Esophagus muscularis mucosa (tissue), 4 donors: ENCODE data around the gene RHPN2. TPM values are rescaled to one million over a fixed set of nuclear protein-coding genes. Genes with fewer than 3 reads are reported as not detected.

Experiments used
- DNase-seq: peaks from one replicate; pipeline ENCODE4 v3.0.0-alpha.2; 2017; ENCODE audit errors: extremely low spot score
- H3K27ac ChIP-seq, 4 donors: fragments of 200-600 bp; sonication (generic); replicated peaks in 1 of 4; 1 replicate in 3 of 4; 2 replicates in 1 of 4; pipeline ENCODE4 v1.5.1; 2016 to 2019; ENCODE audit warnings: mild to moderate bottlenecking in 1 of 4
- H3K27me3 ChIP-seq, 4 donors: fragments of 200-600 bp; sonication (generic); one replicate each; pipeline versions ENCODE4 v1.5.1 to v1.6.0; 2016 to 2019
- H3K36me3 ChIP-seq, 4 donors: fragments of 200-600 bp; sonication (generic); one replicate each; pipeline ENCODE4 v1.5.1; 2016 to 2019
- H3K4me1 ChIP-seq, 4 donors: fragments of 200-600 bp; sonication (generic); one replicate each; pipeline ENCODE4 v1.5.1; 2016 to 2019
- H3K4me3 ChIP-seq, 4 donors: fragments of 200-600 bp; sonication (generic); 1 replicate in 2 of 4; 2 replicates in 2 of 4; pipeline ENCODE4 v1.5.1; 2016 to 2019; ENCODE audit warnings: mild to moderate bottlenecking in 4 of 4, moderate library complexity in 1 of 4
- H3K9me3 ChIP-seq, 4 donors: fragments of 200-600 bp; sonication (generic); 1 replicate in 3 of 4; 2 replicates in 1 of 4; pipeline ENCODE4 v1.5.1; 2016 to 2019
- EP300 ChIP-seq: sonication (generic); formaldehyde crosslinking; IDR thresholded peaks from one replicate; pipeline ENCODE4 v1.6.1; 2017; ENCODE audit warnings: antibody characterized with exemption
- POLR2A ChIP-seq: fragments of 450-650 bp; IDR thresholded peaks from one replicate; pipeline ENCODE4 v1.6.1; 2017; ENCODE audit warnings: antibody characterized with exemption, moderate library complexity, mild to moderate bottlenecking, low read depth
- POLR2AphosphoS5 ChIP-seq, 2 donors: sonication (generic); formaldehyde crosslinking; IDR thresholded peaks; one replicate each; pipeline ENCODE4 v1.6.1; 2017; ENCODE audit warnings: antibody characterized with exemption in 2 of 2
- WGBS: methylation state at CpG from one replicate; pipeline ENCODE4 v1.1.5; 2018; 5-methylcytosine and 5-hydroxymethylcytosine counted together
- intact Hi-C: fragments of 100-400 bp; cut with DNase I; formaldehyde crosslinking; loops from one replicate; pipeline ENCODE4 v1.15.1; 2023
- total RNA-seq, 4 donors: library from RNA; depleted of rRNA; stranded (reverse); fragments of >200 nt; gene quantifications; one replicate each; pipeline versions ENCODE4 v1.1.0 to v1.2.1, GENCODE V29; 2016
- TF ChIP-seq, protein P1 (sequence below), 3 experiments: fragments of 200-600 bp in 2 of 3; fragments of 450-650 bp in 1 of 3; sonication (generic) in 2 of 3; IDR thresholded peaks; one replicate each; pipeline ENCODE4 v1.5.1; 2017 to 2019; ENCODE audit warnings: antibody characterized with exemption in 3 of 3, mild to moderate bottlenecking in 2 of 3, moderate library complexity in 1 of 3

Gene RHPN2
- total RNA-seq, result 1 to 10 TPM in 2 of 4 donors, under 1 TPM in 2; 0.75 to 3.7 (median 1.5) TPM

DNA sequence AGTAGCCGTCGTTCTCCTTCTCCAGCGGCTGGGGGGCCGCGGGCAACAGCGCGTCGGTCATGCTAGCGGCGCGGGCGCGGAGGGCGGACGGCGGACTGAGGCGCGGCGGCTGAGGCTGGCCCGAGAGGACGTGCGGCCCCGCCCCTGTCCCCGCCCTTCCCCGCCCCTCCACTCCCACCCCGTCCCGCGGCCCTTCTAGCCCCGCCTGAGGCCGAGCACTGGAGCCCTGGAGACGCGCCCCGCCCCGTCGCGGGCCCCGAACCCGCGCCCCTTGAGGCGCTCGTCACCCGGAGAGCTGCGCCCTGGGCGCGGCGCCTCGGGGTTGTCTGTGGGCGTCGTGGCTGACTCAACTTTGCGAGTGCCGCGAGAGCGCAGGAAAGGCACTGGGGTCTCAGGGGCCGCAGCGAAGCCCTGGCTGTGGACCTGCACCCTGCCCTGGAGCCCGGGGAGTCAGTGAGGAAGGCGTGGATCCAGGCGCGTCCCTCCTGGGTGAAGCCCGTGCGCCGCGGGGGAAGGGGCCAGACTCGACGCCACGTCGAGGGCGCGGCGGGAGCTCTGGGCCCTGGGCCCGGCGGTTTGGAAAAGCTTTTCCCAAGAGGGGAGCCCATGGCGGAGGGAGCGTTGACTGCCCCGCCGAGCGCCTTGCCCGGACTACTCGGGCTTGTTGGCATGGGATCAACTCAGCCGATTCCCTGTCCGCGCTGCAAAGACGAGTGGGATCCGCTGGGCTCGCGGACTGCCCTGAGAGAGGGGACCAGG lies at the start of gene RHPN2:
Gene RHPN2, minus strand, starts transcription at position 97 of the 759 bp plus-strand sequence. Its CDS starts 36 bp downstream, at position 61.
- H3K27me3 ChIP-seq, result peaks cover 0 to 68% (median 11%) of the 10 kb centered on the region in 4 donors
- intact Hi-C loops, result no loop called here
- 15% methylated on average over 23 of the region's 86 CpGs for WGBS
- no peaks in the 10 kb centered on the region for H3K9me3 ChIP-seq
- peak within 1 kb of the TSS; percentile 58 to 72 (median 63) for H3K4me3 ChIP-seq
- no peak for DNase-seq
- H3K27ac ChIP-seq, result no peak within 1 kb of the TSS
- H3K4me1 ChIP-seq, result peaks cover 5 to 26% (median 23%) of the 10 kb centered on the region in 4 donors
- TF ChIP-seq POLR2AphosphoS5 (IDR thresholded peaks at IDR 0.05) (no peak), EP300 (no peak), POLR2A (no peak)
- TF ChIP-seq, protein P1, sequence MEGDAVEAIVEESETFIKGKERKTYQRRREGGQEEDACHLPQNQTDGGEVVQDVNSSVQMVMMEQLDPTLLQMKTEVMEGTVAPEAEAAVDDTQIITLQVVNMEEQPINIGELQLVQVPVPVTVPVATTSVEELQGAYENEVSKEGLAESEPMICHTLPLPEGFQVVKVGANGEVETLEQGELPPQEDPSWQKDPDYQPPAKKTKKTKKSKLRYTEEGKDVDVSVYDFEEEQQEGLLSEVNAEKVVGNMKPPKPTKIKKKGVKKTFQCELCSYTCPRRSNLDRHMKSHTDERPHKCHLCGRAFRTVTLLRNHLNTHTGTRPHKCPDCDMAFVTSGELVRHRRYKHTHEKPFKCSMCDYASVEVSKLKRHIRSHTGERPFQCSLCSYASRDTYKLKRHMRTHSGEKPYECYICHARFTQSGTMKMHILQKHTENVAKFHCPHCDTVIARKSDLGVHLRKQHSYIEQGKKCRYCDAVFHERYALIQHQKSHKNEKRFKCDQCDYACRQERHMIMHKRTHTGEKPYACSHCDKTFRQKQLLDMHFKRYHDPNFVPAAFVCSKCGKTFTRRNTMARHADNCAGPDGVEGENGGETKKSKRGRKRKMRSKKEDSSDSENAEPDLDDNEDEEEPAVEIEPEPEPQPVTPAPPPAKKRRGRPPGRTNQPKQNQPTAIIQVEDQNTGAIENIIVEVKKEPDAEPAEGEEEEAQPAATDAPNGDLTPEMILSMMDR (IDR thresholded peaks at IDR 0.05), result no peak
- no peaks in the 10 kb centered on the region for H3K36me3 ChIP-seq

DNA sequence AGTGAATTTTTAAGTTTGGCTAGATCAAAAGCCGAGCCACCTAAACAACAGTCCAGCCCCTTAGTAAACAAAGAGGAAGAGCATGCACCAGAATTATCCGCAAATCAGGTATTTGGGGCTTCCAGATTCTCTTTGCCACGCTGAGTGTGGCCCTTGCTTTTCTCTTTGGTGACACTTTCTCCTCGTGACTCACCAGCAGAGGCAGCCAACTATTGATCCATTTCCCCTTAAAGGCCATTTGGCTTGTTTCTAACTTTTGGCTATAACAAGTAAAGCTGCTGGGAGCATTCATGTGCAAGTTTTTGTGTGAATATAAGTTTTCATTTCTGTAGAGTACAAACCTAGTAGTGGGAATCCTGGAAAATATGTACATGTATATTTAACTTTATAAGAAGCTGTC lies 49.6 kb upstream of the RHPN2 start:
- H3K36me3 ChIP-seq, result peaks cover 83 to 100% (median 97%) of the 10 kb centered on the region in 4 donors
- WGBS, result 77% methylated on average over 4 of the region's 4 CpGs

DNA sequence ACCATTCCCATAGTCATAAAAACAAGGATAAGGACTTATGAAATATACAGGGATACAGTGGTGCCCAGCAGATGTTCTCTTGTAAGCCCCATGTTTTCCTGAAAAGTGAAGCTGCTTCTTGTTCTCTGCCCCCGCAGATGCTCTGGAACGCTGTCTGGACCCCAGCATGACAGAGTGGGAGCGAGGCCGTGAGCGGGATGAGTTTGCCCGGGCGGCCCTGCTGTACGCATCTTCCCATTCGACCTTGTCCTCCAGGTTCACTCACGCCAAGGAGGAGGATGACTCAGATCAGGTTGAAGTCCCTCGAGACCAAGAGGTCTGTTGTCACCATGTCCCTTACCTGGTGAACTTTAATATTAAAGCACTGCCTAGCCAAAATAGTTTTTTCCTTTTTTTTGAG lies 46.9 kb upstream of the RHPN2 start:
- Histone ChIP-seq H3K36me3 (peaks cover 81 to 100% (median 97%) of the 10 kb centered on the region in 4 donors), H3K27me3 (no peaks in the 10 kb centered on the region), H3K9me3 (no peaks in the 10 kb centered on the region), H3K4me3 (no peak overlapping the region), H3K27ac (no peak overlapping the region), H3K4me1 (no peaks in the 10 kb centered on the region)
- intact Hi-C loops, result no loop called here
- 90% methylated on average over 11 of the region's 11 CpGs for WGBS
- no peak for DNase-seq
- TF ChIP-seq EP300 (no peak), POLR2A (no peak), POLR2AphosphoS5 (IDR thresholded peaks at IDR 0.05) (no peak)
- TF ChIP-seq, protein P1 (IDR thresholded peaks at IDR 0.05), result no peak

More for the DNA sequence above, 49.6 kb upstream of the RHPN2 start:
- intact Hi-C loops, result no loop called here
- Histone ChIP-seq H3K27ac (no peak overlapping the region), H3K4me3 (no peak overlapping the region), H3K27me3 (no peaks in the 10 kb centered on the region), H3K9me3 (no peaks in the 10 kb centered on the region), H3K4me1 (no peaks in the 10 kb centered on the region)
- DNase-seq, result no peak
- TF ChIP-seq POLR2A (no peak), EP300 (no peak), POLR2AphosphoS5 (IDR thresholded peaks at IDR 0.05) (no peak)
- TF ChIP-seq, protein P1 (IDR thresholded peaks at IDR 0.05), result no peak

DNA sequence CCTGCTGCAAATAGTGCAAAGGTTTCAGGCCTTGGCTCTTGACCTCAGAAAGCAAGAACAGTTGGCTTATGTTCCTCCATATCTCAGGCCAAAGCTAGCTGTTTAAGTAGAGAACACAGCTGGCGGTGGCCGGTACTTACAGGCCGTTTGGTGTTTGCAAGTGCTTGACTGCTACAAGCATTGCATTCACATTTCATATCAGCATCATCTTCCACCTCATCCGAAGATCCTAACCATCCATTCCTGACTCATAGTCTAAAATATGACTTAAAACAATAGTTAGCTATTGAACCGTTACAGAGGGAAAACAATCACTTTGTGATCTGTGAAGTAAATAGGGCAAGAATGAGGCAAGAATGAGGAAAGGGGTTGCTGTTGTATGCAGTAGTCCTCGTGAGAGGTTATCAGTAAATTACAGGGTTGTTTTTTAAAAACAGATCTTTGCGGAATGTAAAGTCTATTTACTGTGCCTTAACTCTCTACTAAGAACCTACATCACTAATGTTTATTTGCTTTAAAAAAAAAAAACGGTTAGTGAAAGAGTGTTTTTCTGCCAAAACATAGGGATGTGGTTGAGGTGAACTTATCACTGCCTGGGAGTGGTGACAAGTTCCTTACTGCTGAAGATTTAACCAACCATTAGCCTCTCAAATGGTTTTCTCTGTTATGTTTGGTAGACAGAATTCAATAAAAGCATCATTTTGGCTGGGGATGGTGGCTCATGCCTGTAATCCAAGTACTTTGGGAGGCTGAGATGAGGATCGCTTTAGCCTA lies 45.6 kb upstream of the RHPN2 start:
- no peak overlapping the region for H3K4me3 ChIP-seq
- intact Hi-C loops, result no loop called here
- H3K9me3 ChIP-seq, result no peaks in the 10 kb centered on the region
- H3K27me3 ChIP-seq, result no peaks in the 10 kb centered on the region
- TF ChIP-seq, protein P1 (IDR thresholded peaks at IDR 0.05), result no peak
- no peak for TF ChIP-seq EP300
- no peak for TF ChIP-seq POLR2AphosphoS5 (IDR thresholded peaks at IDR 0.05)
- no peak for TF ChIP-seq POLR2A
- H3K4me1 ChIP-seq, result no peaks in the 10 kb centered on the region
- WGBS, result 88% methylated on average over 9 of the region's 9 CpGs
- no peak for DNase-seq
- H3K36me3 ChIP-seq, result peaks cover 78 to 100% (median 95%) of the 10 kb centered on the region in 4 donors
- no peak overlapping the region for H3K27ac ChIP-seq
